Stimulated activated CD8-positive, alpha-beta memory T cell treated with anti-CD3 and anti-CD28 coated beads, Interleukin-4, amount 100 ng/mL, for 4 hours (primary cell): ENCODE measurements around the gene CTSD.

ENCODE experiments used
- DNase-seq, 2 donors: peaks; one replicate each; pipeline ENCODE4 v3.0.0-alpha.2; 2020; ENCODE audit warnings: low read depth in 2 of 2, low spot score in 1 of 2

CTSD gene

DNA sequence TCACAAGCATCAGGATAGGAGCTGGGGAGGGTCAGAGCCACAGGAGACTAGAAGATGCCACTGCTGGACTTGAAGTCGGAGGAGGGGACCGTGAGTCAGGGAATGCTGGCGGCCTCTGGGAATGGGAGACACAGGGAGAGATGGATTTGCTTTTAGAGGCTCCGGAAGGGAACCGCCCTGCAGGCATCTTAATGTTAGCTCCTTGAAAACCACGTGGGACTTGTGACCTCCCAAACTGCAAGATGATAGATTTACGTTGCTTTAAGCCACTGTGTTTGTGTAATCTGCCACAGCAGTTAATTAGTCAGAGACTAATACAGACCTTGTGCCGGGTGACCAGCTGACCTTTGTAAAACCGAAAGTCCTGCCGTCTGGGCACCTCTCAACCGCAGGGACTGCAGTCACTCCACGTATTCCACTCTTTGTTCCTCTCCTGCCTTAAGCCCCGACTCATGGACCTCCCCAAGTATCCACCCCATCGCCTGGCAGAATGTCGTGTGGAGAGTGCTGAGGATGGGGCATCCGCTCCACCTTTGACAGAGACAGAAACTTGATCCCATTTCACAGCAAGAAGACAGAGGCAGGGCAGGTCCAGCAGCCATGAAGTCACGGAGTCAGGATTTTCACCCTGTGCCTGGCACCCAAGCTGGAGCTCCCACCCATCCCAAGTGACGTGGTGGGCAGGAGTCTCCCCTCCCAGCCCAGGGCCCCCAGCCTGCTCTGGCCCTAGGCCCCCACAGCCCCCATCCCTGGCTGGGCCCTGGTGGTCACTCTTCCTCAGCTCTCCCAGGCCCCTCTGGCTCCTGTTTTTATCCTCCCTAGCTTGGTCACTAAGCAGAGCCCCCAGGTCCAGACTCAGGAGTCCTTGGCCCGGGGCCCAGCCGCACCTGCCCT is 19.4 kb upstream of the CTSD start:
- no peak for DNase-seq

DNA sequence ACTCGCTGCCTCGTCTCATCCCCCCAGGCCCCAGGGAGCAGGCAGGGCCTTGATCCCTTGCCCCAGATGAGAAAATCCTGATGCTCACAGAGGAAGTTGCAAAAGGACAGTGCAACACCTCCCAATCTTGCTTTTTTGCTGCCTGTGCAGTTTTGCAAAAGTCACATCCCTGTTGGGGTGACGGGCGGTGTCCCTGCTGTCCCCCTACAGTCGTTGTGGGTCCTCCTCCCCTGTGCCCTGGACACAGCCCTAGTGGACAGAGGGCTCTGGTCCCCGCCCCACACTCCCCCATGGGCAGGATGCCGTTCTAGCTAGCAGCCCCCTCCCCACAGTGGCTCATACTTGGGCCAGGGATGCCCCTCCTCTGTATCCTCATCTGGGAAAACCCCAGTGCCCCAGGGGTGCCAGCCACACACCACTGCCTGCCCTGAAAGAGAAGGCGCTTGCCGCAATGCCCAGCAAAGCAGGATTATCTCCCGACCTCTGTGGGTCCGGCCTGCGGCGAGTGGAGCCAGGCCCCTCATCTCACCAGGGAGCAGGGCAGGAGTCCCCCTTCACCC is 18.4 kb upstream of the CTSD start:
- no peak for DNase-seq

DNA sequence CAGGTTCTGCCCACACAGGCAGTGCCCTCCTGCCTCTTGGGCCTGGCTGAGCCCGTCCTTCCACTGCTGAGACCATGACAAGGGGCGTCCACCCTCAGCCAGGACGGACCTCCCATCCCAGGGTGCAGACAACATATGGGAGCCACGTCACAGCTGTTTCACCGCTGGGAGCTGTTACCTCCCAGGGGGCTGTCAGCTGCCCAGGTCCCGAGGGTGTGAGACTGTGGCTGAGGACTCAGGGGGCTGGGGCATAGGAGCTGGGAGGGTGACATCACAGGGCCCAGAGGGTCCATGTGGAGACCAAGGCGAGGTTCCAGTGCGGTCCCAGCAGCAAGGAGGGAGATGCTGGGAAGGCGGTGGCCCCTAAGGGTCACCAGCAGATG is 17.9 kb upstream of the CTSD start:
- no peak for DNase-seq

DNA sequence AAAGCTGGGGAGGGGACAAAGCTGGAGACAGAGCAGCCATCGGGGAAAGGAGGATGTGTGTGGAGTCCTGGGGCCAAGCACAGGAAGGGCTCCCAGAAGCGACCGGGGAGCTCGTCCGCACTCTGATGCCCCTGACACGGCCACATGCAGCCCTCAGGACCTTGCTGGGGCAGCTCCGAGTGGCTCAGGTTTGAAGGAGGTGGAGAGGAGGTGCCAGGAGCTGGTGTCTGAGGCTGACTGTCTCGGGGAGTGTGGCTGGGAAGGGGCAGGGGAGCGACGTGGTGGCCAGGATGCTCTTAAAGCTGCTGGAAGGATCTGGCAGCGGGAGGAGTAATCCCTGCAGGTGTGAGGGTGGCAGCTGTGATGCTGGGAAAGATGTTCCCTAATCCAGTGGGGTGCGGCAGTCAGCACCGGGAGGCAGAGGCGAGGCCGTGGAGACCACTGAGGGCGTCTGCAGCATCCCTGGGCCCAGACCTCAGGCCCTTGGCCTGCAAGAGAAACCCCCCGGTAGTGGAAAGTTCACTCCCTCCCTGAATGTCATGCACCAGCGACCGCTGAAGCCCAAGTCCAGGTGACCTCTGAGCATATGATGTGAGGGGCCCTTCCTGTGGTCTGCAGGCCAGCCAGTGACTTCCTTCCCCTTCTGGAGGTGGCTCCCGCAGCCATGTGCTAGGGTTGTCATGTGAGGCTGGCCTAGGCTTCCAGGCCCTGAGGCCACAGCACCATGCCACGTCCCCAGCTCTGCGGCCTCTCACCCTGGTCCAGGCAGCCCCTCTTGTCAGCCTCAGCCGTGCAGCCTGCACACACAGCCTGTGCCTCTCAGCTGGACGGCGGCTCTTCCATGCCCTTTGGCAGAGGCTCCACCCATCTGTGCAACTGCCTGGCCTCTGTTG is 17.2 kb upstream of the CTSD start:
- DNase-seq: no peak

DNA sequence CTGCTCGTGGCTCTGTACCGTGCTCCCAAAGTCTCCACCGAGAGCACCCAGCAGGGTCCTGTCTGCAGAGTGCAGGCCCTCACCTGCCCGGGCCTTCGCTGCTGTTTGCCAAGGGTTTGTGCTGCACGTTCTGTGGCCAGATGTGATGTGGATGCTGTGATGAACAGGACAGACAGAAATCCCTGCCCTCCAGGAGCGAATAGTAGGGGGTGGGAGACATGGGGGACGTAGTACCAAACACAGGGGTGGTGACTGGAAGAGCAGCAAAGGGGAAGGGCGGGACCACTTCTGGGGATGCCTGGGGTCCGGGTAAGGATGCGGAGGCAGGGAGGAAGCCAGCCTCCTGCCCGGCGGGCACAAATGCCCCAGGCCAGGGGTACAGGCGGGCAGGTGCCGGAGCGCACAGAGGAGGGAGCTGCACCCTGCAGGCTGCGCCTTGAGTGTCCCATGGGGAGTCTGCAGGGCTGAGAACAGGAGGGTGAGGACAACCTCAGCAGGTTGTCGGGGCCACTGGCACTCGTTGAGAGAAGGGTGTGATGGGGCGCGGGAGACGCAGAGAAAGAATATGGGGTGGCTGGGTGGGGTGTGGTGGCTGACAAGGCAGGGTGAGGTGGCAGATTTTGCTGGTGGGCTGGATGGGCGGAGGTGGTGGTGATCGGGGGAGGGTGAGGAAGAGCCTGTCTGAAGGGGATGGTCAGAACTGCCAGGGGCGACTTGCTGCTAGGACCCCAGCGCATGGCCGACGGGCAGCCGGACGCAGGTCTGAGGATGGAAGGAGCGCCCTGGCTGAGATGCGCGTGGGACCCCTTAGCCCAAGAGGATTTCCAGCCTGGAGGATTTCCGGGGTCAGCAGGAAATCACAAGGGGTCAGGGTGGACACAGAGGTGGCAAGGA is 16.3 kb upstream of the CTSD start:
- no peak for DNase-seq

DNA sequence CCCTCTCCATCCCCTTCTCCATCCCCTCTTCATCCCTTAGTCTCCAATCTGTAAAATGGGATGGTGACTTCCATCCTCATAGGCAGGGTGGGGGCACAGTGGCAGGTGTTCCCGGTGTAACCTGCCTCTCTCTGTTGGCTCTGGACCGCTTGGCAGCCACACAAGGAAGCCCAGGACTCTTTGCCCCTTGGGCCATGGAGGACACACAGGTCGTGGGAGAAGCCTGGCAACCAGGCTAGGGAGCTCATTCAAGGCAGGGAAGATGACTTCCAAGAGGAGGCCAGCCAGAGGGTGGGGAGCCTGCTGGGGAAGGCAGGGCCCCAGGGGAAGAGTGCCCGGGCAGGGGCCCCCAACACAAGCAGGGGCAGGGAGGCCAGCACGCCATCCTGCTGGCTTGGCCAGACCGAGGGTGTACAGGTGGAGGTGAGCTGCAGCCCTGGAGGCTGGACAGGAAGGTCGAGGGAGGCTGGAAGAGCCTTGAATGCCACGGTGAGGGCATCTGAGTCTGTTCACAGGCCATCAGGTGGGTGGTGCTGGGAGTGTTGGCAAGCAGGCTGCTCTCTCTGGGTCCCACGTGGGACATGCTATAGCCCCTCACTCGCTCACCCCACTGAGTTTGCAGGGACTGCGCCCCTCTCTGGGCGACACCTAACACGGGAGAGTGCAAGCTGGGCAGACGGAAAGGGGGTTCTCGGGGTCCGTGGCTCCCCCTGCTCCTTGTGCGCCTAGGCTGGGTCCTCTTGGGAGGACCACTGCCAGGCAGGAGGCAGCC is 15.5 kb upstream of the CTSD start:
- DNase-seq: no peak

DNA sequence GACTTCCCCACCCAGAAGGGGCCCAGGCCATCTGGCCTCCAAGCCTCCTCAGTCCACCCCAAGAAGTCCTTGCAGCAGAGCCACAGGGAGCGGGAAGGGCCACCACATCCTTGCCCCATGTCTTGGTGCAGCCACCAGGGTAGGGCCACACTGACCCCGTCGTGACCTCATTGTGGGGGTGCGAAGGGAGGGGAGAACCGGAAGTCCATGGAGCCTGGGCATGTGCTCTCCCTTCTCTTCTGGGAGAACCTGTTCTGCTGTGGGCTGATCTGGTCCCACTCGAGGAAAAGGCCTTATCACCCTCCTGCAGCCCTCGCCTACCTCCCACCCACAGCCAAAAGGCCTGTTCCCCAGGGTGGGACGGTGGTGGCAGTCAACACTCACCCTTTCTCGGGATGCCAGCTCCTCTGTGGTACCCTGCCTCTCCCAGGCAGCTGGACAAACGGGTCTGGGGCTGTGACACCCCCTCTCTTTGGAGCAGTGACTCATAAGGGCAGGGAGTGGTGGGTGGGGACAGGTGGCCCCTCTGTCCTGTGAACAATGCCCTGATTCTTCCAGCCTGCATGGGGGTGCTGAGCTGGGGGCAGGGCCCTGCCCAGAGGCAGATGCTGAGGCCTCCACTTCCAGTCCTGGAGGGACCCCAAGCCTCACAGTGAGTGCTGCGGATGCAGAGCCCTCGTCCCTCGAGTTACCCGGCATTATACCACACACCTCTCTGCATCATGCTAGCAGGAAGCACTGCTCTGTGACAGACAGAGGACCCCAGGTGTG is 14.6 kb upstream of the CTSD start:
- no peak for DNase-seq

DNA sequence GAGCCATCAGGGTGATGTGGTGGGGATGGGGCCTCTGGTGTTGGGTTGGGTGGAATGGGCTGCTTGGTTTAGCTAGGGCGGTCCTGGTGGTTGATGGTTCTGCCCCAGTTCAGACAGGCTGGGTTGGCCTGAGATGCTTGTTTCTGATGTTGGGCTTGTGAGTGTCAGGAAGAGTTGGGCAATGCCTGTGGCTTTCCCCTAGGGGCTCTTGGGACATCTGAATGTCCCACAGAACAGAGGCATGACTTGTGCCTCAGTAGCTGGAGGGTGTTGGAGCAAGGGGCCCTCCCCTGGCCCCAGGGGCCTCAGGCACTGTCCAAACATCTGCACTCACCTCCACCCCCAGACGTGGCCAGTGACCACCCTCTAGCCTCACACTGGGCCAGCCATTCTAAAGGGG is 14.0 kb upstream of the CTSD start:
- DNase-seq: no peak

DNA sequence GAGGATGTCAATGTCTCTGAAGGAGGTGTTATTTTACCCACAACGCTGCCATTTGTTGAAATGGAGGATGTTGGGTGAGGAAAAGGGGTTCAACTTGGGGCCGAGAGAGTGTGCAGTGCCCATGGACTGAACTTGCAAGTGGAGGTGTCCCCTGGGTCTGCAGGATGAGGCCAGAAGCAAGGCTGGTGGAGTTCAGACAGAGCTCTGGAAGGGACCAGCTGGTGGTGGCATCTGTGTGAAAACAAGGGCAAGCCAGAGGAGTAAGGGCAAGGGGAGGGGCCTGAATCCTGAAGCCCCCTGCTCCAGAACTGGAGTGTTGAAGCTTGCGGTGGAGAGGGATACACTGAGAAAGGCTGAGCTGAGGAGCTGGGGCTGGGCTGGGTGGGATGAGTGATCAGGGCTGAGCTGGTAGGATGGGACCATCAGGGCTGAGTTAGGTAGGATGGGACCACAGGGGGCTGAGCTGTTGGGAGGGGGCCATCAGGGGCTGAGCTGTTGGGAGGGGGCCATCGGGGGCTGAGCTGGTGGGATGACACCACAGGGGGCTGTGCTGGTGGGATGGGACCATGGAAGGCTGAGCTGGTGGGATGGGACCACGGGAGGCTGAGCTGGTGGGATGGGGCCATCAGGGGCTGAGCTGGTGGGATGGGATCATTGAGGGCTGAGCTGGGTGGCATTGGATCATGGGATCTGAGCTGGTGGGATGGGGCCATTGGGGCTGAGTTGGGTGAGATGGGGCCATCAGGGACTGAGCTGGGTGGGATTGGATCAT is 13.4 kb upstream of the CTSD start:
- DNase-seq: no peak

DNA sequence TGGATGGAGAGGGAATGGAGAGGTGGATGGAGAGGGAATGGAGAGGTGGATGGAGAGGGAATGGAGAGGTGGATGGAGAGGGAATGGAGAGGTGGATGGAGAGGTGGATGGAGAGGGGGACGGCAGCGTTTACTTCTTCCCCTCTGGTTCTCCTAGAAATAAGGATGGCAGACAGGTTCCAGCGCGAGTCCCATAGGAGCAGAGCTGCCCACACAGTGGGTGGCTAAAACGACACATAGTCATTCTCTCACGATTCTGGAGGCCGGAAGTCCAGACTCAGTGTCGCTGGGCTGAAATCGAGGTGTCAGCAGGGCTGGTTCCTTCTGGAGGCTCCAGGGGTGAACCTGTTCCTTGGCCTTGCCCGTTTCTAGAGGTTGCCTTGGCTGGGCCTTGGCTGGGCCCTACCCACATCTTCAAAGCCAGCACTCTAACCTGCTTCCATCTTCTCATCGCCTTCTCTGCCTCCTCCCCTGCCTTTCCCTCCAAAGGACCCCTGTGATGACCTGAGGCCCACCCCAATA is 12.7 kb upstream of the CTSD start:
- DNase-seq: no peak

DNA sequence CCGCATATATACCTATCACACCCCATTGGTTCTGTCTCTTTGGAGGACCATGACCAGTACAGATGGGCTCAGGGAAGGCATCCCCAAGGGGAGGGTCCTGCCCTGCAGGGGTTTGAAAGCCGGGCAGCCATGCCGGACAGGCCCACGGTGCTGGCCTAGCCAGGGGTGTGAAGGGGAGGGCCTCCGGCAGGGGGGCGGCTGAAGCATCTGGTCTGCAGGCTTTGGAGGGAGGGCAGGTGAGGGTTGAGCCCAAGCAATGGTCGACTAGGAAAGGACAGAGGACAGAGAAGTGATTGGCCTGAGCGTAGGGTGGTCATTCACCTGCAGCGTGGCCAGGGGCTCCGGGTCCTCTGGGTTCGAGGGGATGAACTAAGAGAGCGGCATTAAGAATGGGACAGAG is 11.2 kb upstream of the CTSD start:
- no peak for DNase-seq

DNA sequence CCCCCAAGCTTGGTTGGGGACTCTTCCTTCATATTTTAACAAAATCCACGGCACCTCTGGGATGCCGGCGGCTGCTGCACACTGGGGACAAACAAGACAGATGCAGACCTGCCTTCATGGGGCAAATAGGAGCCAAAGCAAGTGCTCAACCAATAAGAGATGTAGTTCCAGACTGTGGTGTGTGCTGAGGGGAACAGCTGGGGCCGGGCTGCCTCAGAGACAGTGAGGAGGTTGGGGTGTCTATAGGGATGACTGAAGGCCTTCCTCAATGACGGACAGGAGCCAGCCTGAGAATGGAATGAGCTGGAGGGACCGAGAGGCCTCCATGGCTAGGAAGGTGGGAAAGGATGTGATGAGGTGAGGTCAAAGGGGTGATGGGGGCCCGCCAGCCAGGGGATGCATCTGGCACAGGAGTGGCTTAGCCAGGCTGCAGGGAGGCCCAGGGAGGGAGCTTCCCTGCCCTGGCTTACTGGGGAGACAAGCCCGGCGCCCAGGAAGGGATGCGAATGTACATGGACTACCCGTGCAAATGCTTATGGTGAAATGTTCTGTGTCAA is 10.3 kb upstream of the CTSD start:
- DNase-seq: no peak

DNA sequence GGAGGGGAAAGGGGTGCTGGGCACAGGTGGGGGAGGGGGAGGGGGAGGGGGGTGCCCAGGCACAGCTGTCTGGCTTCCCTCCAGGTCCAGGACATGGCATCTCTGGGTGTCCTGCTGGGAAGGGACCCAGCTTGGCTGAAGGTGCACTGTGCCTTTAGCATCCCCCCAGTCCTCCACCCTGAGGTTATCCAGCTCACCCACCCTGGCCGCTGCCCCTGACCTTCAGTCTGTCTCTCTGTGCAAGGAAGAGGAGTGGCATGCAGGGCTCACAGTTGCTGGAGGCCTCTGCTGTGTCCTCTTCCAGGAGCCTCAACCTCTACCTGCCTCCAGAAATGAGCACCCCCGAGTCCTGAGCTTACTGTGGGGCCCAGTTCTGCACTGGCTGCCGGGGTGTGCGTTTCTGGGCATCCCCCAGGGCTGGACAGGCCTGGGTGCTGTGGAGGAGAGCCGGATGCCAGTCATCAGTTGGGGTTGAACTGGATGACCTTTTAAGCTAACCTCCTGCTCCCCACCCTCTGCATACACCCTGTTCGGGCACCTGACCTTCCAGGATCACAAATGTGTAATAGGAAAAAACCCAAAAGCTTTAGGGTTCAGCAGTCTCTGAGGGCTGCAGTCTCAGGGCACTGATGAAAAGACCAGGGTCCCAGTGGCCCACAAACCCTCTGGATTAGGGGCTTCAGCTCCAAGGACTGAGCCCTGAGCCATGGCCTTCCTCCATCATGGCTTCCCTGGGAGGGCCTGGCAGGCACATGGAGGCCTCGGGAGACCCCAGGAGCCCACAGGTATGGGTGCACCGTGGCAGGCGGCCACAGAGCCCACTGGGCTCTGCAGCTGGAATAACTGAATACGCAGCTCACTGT is 9.6 kb upstream of the CTSD start:
- DNase-seq: no peak

DNA sequence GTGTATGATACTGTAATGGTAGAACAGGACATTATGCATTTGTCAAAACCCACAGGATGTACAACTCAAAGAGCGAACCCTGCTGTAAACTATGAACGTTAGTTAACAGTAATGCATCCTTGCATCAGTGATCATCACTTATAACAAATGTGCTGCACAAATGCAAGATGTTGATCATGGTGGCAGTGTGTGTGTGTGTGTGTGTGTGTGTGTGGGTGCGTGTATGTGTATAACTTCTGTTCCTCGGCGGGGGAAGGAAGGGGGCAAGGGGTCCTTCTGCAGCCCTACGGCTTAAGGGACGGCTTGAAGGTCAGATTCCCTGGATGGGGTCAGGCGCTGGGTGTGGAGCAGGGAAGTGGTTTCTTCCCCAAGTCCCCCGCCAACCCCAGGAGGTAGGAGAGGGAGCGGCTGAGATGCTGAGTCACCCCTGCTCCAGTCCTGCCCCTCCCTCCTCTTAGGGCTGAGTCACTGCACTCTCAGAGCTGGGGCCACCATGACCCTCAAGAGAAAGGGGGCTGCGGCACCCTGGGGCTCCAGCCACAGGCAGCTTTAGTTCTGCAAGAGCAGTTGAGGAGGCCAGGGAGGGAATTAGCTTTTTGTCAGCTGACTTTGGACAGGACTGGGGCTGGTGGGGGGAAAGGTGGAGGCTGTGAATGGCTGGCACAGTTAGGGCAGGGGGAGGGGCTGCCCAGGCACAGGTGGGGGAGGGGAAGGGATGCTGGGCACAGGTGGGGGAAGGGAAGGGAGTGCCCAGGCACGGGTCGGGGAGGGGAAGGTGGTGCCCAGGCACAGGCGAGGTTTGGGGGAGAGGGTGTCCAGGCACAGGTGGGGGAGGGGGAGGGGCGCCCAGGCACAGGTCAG is 8.8 kb upstream of the CTSD start:
- peak in 1 of 2 donors; percentile 40 for DNase-seq

DNA sequence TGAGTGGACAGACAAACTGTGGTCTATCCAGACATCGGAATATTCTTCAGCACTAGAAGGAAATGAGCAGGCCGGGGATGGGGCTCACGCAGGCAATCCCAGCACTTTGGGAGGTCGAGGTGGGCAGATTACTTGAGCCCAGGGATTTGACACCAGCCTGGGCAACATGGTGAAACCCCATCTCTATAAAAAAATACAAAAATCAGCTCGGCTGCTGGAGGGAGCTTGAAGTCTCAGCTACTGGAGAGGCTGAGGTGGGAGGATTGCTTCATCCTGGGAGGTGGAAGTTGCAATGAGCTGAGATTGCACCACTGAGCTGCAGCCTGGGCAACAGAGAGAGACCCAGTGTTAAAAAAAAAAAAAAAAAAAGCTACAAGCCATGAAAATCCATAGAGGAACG is 8.0 kb upstream of the CTSD start:
- DNase-seq: no peak

DNA sequence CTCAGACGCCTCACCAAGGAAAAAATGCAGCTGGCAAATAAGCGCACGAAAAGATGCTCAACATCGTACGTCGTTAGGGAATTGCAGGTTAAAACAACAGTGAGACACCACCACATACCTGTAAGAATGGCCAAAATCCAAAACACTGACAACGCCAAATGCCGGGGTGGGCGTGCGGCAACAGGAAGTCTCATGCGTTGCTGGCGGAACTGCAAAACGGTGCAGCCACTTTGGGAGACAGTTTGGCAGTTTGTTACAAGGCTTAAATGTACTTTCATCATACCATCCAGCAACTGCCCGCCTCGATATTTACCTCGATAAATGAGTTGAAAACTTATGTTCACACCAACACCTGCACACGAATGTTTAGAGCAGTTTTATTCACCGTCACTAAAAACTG is 7.5 kb upstream of the CTSD start:
- DNase-seq: no peak
